Large intestine (tissue), 3 donors: ENCODE results near the gene USP32. TPM values are rescaled to one million over a fixed set of nuclear protein-coding genes. Genes with fewer than 3 reads are reported as not detected.
"Not testable (repeated sequence)": the region's sequence is repeated elsewhere in the genome, so short reads cannot be mapped to it uniquely, and the experiment has no call there.

Experiments used
- DNase-seq, 2 donors: peaks; one replicate each; pipeline versions ENCODE4 v3.0.0 to v3.0.0-alpha.2; 2013
- H3K27ac ChIP-seq: one replicate; pipeline ENCODE4 v1.5.1; 2013; ENCODE audit warnings: low read length
- H3K27me3 ChIP-seq: 2 replicates; pipeline ENCODE4 v1.6.1; 2013; ENCODE audit warnings: low read length; ENCODE audit not compliant: control insufficient read depth, insufficient read depth
- H3K36me3 ChIP-seq: 2 replicates; pipeline ENCODE4 v1.6.1; 2013; ENCODE audit warnings: low read length; ENCODE audit not compliant: control insufficient read depth, insufficient read depth
- H3K4me1 ChIP-seq: one replicate; pipeline ENCODE4 v1.6.1; 2013; ENCODE audit warnings: low read length; ENCODE audit not compliant: control insufficient read depth, insufficient read depth
- H3K4me3 ChIP-seq: one replicate; pipeline ENCODE4 v1.5.1; 2013; ENCODE audit warnings: low read length
- H3K9me3 ChIP-seq: one replicate; pipeline ENCODE4 v1.6.1; 2013; ENCODE audit warnings: mild to moderate bottlenecking, low read depth, low read length, moderate library complexity; ENCODE audit not compliant: control insufficient read depth
- WGBS: methylation state at CpG from one replicate; pipeline ENCODE4 v1.1.5; 2013; ENCODE audit warnings: low lambda C conversion rate; ENCODE audit not compliant: insufficient coverage; 5-methylcytosine and 5-hydroxymethylcytosine counted together
- polyA plus RNA-seq: library from polyadenylated mRNA; unstranded; fragments of 120-200 nt; gene quantifications from one replicate; pipeline ENCODE4 v1.2.1, GENCODE V29; 2013

USP32 gene
- polyA plus RNA-seq, 1 donor = 24.0 TPM

GRCh38 chr17:60333628-60334031, 58.3 kb downstream of the USP32 start:
- no peak for DNase-seq
- peaks cover 2% of the 10 kb centered on the region for H3K36me3 ChIP-seq
- no peaks in the 10 kb centered on the region for H3K27me3 ChIP-seq
- no peaks in the 10 kb centered on the region for H3K4me1 ChIP-seq
- H3K9me3 ChIP-seq = peaks cover 2% of the 10 kb centered on the region
- H3K4me3 ChIP-seq = no peak overlapping the region
- 80% methylated on average over 2 of the region's 2 CpGs for WGBS
- no peak overlapping the region for H3K27ac ChIP-seq

GRCh38 chr17:60333072-60333471, 58.9 kb downstream of the USP32 start:
- not testable (repeated sequence) for H3K4me1 ChIP-seq, H3K36me3 ChIP-seq, H3K9me3 ChIP-seq, H3K4me3 ChIP-seq, DNase-seq, H3K27me3 ChIP-seq, H3K27ac ChIP-seq
- no CpG with 5 or more reads among the region's 2 CpGs for WGBS

- WGBS = 43% methylated on average over 1 of the region's 2 CpGs
- peaks cover 9% of the 10 kb centered on the region for H3K36me3 ChIP-seq
- H3K27ac ChIP-seq = no peak overlapping the region
- no peaks in the 10 kb centered on the region for H3K27me3 ChIP-seq
- no peak for DNase-seq
- no peaks in the 10 kb centered on the region for H3K4me1 ChIP-seq
- no peak overlapping the region for H3K4me3 ChIP-seq
- peaks cover 8% of the 10 kb centered on the region for H3K9me3 ChIP-seq
These were observed 59.4 kb downstream of the USP32 start for GRCh38 chr17:60332574-60332973.

- H3K4me1 ChIP-seq = no peaks in the 10 kb centered on the region
- WGBS = no CpG with 5 or more reads among the region's 1 CpG
- H3K27ac ChIP-seq = no peak overlapping the region
- H3K36me3 ChIP-seq = peaks cover 9% of the 10 kb centered on the region
- no peaks in the 10 kb centered on the region for H3K27me3 ChIP-seq
- peaks cover 8% of the 10 kb centered on the region for H3K9me3 ChIP-seq
- H3K4me3 ChIP-seq = no peak overlapping the region
- no peak for DNase-seq
These were observed 61.2 kb downstream of the USP32 start for GRCh38 chr17:60330731-60331130.

GRCh38 chr17:60328679-60329078, 63.3 kb downstream of the USP32 start:
- WGBS = no CpG with 5 or more reads among the region's 9 CpGs
- H3K4me1 ChIP-seq = no peaks in the 10 kb centered on the region

GRCh38 chr17:60327901-60328273, 64.0 kb downstream of the USP32 start:
- no CpG with 5 or more reads among the region's 4 CpGs for WGBS
- no peaks in the 10 kb centered on the region for H3K4me1 ChIP-seq
- H3K27me3 ChIP-seq = no peaks in the 10 kb centered on the region

More at GRCh38 chr17:60328679-60329078, 63.3 kb downstream of the USP32 start:
- H3K4me3 ChIP-seq = no peak overlapping the region
- peaks cover 8% of the 10 kb centered on the region for H3K9me3 ChIP-seq
- no peak for DNase-seq
- H3K36me3 ChIP-seq = peaks cover 9% of the 10 kb centered on the region
- H3K27me3 ChIP-seq = no peaks in the 10 kb centered on the region
- H3K27ac ChIP-seq = no peak overlapping the region

GRCh38 chr17:60327134-60327900, 64.6 kb downstream of the USP32 start:
- Histone ChIP-seq H3K27ac (no peak overlapping the region), H3K9me3 (peaks cover 8% of the 10 kb centered on the region), H3K36me3 (peaks cover 9% of the 10 kb centered on the region), H3K4me3 (no peak overlapping the region), H3K27me3 (no peaks in the 10 kb centered on the region), H3K4me1 (no peaks in the 10 kb centered on the region)
- DNase-seq = no peak
- no CpG with 5 or more reads among the region's 27 CpGs for WGBS

More at GRCh38 chr17:60327901-60328273, 64.0 kb downstream of the USP32 start:
- Histone ChIP-seq H3K36me3 (peaks cover 9% of the 10 kb centered on the region), H3K4me3 (no peak overlapping the region), H3K9me3 (peaks cover 8% of the 10 kb centered on the region), H3K27ac (no peak overlapping the region)
- DNase-seq = no peak

GRCh38 chr17:60326702-60327101, 65.2 kb downstream of the USP32 start:
- no peak overlapping the region for H3K4me3 ChIP-seq
- H3K4me1 ChIP-seq = peaks cover 4% of the 10 kb centered on the region
- peaks cover 9% of the 10 kb centered on the region for H3K36me3 ChIP-seq
- peaks cover 8% of the 10 kb centered on the region for H3K9me3 ChIP-seq
- no peak overlapping the region for H3K27ac ChIP-seq
- DNase-seq = no peak
- no peaks in the 10 kb centered on the region for H3K27me3 ChIP-seq
- WGBS = 83% methylated on average over 2 of the region's 2 CpGs

GRCh38 chr17:60325730-60326524, 66.0 kb downstream of the USP32 start:
- no peak overlapping the region for H3K4me3 ChIP-seq

GRCh38 chr17:60323754-60324153, 68.2 kb downstream of the USP32 start:
- H3K27me3 ChIP-seq = no peaks in the 10 kb centered on the region
- H3K4me3 ChIP-seq = no peak overlapping the region
- WGBS = 100% methylated on average over 1 of the region's 1 CpG
- H3K4me1 ChIP-seq = peaks cover 4% of the 10 kb centered on the region
- DNase-seq = no peak
- H3K9me3 ChIP-seq = peaks cover 8% of the 10 kb centered on the region
- H3K27ac ChIP-seq = no peak overlapping the region
- peaks cover 7% of the 10 kb centered on the region for H3K36me3 ChIP-seq

More at GRCh38 chr17:60325730-60326524, 66.0 kb downstream of the USP32 start:
- Histone ChIP-seq H3K27ac (peak overlapping the region; percentile 53), H3K9me3 (peaks cover 8% of the 10 kb centered on the region), H3K36me3 (peaks cover 9% of the 10 kb centered on the region), H3K27me3 (no peaks in the 10 kb centered on the region), H3K4me1 (peaks cover 4% of the 10 kb centered on the region)
- WGBS = 100% methylated on average over 6 of the region's 13 CpGs
- DNase-seq = peak; percentile 26 to 62
